Panc1 (cell line): Measurements from ENCODE around the gene GPM6B.

ENCODE experiments used
- CTCF ChIP-seq: fragments of 450-650 bp; IDR thresholded peaks from 2 replicates; pipeline ENCODE4 v1.5.1; 2017; ENCODE audit warnings: mild to moderate bottlenecking
- REST ChIP-seq, 2 experiments: IDR thresholded peaks; 2 replicates each; pipeline ENCODE4 v1.6.1; 2011 to 2012; ENCODE audit warnings: low read depth in 2 of 2, control low read depth in 1 of 2, low read length in 1 of 2, mild to moderate bottlenecking in 1 of 2, moderate library complexity in 1 of 2; ENCODE audit not compliant: insufficient read depth in 1 of 2
- SIN3A ChIP-seq: IDR thresholded peaks from 2 replicates; pipeline ENCODE4 v1.6.1; 2012; ENCODE audit warnings: low read depth, mild to moderate bottlenecking, low read length, moderate library complexity, borderline replicate concordance; ENCODE audit not compliant: insufficient read depth

- no peak for TF ChIP-seq CTCF
- no peak for TF ChIP-seq REST (IDR thresholded peaks at IDR 0.05; ENCODE audit: insufficient read depth in 1 of 2, low read depth in 2 of 2, low read length in 1 of 2)
- TF ChIP-seq SIN3A, result no peak
These were observed 25.7 kb downstream of the GPM6B start for GRCh38 chrX:13791145-13791544.
